NCI-H460 (cell line): Measurements from ENCODE around the gene PRKN. TPM values are rescaled to one million over a fixed set of nuclear protein-coding genes. Genes with fewer than 3 reads are reported as not detected.
A peak's percentile ranks its signal among the peaks of the same experiment; 100 is the strongest.

Source experiments
- DNase-seq: peaks from one replicate; pipeline ENCODE4 v3.0.0-alpha.2; 2016; ENCODE audit warnings: low read depth; ENCODE audit errors: extremely low read depth
- total RNA-seq: library from RNA; depleted of rRNA; stranded (reverse); fragments of >200 nt; shearing (Covaris generic); gene quantifications from 2 replicates; pipeline ENCODE4 v1.2.3, GENCODE V29; 2014

PRKN gene
- total RNA-seq, 1 experiment from 2014 or later: 20.4 TPM

DNA sequence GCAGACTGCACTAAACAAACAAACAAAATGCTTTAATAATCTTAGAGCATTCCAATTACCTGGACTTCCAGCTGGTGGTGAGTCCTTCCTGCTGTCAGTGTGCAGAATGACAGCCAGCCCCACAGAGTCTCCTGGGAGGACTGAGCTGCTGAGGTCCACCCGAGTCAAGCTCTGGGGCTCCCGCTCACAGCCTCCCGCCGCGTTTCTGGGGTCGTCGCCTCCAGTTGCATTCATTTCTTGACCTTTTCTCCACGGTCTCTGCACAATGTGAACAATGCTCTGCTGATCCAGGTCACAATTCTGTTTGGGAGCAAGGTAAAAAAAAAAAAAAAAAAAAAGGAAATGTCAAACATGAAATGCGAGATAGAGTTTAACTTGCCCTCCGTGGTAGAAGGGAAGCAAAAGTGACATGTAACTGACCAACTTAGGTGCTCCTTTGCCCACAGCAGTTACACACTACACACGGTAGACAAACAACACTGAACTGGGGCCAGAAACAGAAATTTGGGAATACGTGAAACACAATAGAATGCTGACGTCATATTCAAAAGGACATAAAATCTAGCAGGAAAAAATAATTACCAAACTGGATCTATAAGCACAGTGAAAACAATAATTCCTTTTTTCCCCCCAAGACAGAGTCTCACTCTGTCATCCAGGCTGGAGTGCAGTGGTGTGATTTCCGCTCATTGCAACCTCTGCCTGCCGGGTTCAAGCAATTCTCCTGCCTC lies 464.9 kb downstream of the PRKN start:
- no peak for DNase-seq

DNA sequence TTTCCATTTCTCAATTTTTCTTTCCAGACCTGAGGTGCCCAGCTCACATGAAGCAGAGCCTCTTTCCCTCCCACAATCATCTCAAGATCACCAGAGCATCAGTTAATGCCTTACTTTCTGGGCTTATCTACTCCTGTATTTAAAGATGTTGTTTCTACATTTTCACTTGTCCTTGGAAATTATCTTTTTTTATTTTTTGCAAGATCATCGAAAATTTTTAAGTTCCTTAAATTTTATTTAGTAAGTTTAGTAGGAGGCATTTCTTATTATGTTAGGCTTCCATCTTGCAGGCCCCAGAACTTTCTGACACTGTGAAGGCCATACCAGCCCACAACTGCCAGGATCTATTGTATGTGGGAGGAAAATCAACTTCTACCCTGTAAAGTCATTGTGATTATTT lies 466.0 kb downstream of the PRKN start:
- no peak for DNase-seq

DNA sequence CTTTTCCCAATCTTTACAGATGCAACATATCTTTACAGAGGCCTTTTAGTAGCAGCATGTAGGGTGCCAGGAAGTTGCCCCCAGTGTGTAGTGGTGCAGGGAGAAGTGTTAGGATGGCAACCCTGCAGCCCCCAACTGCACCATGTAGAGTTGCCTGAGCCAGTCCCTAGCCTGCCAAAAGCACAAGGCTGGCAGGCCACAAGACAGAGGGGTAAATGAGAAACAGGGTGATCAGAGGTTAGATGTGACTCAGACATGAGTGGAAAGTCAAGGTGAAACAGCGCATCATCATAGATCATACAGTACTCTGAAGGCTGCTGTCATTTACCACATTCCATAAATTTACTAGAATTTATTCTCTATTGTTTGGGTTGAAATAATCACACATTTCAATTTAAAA lies 467.5 kb downstream of the PRKN start:
- DNase-seq: no peak

DNA sequence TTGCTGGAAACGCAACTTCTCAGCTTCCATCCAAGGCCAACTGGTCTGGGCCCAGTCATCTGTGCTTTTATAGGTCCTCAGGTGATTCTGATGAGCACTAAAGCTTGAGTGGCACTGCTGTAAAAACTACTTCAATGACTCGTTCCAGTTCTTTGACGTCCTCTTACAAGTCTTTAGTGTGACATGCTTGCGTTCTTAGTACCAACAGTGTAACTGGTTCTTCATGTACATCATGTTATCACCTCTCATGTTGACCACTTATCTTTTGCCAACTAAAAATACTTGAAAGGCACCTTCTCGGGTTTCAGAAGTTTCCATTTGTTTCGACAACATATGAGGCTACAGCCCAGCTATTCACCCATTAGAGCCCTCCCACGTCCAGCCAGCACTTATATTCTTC lies 468.9 kb downstream of the PRKN start:
- no peak for DNase-seq

DNA sequence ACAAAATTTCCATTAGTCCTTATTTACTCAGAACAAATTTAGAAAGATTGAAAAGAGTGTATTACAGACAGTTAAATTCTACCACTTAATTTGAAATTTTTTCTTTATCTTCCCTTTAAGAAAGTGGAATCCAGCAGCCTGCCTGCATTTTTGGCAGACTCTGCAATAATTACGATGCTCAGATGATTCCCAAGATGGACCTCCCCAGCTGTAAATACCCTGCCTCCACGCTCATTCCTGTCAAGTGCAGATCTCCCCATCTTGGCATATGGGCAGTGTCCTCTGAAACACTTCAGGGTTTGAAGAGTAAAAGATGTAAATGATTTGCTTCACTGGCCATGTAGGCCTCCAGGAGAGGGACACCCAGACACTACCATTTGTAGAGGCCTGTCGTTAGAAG lies 471.2 kb downstream of the PRKN start:
- DNase-seq: no peak

DNA sequence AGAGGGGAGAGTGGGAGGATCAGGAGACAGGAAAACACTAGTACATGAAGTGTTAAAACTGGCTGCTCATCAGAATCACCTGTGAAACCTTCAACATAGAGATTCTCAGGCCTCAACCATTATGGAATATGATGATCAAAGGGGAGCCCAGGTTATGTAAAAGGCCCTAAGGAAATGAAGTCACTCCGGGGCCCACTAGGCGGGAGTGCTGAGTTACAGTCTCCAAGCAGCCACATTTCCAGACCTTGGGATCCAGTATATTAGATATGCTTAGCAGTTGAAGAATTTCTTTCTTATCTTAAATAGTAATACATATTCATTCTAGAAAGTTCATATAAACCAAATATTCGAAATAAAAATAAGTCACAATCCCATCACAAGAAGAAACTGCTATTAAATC lies 476.3 kb downstream of the PRKN start:
- no peak for DNase-seq

DNA sequence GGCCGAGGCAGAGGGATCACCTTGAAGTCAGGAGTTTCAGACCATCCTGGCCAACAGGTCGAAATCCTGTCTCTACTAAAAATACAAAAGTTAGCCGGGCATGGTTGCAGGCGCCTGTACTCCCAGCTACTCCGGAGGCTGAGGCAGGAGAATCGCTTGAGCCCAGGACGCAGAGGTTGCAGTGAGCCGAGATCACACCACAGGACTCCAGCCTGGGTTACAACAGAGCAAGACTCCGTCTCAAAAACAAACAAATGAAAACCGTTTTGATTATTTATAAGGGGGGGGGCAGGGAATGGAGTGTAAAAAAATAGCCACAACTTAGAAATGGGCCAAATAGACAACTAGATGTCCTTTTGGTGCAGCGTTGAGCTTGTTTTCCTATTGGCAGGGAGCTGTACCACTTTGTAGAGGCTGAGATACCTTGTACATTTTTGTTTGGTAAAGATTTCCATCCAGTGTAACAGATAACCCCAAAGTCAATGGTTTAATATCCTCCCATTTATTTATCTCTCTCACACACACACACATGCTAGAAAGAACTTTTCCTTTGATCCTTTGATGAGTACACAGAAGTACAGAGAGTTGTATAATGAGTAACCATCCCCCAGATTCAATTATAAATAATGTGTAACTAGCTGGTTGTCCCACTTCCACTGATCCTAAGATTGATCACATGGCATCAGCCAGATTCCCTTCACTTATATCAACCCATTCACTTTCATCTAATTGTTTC lies 477.5 kb downstream of the PRKN start:
- DNase-seq: no peak

DNA sequence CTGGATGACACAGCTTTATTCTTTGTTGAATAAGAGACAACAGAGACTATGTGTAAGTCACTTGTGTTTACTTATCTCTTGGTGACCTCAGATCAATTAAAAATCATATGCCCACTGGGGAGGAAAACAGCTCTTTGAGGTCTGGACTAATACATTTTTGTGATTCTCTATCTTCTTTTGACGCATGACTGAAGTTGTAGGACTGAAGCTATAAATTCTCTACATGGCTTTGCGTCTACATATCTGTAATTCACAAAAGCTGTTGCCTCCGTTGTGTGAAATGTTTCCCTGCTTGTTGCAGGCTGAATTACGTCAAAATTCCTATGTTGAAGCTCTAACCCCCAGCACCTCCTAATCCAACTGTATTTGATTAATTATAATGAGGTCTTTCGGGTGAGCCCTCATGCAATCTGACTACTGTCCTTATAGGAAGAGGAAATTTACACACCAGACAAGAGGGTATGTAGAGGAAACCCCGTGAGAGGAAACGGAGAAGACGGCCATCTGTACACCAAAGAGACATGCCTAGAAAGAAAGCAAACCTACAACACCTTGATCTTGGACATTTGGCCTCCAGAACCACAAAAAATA lies 481.6 kb downstream of the PRKN start:
- DNase-seq: peak; percentile 95

DNA sequence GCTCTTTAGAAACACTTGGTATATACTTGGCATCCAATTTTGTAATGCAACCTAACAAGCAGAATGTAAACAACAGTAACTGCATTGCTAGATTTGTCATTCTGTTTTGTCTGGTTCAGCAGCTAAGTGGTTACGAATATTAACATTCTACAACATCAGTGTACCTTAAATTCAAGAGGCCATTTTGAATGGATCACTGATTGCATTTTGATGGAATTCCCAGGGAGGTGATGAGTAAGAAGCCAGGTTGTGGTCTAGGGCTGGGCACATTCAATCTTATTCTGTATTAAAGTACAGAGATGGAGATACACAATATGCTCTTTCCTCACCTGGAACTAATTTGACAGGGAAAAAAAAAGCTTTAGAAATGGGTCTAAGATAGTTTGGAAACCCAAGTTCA lies 483.5 kb downstream of the PRKN start:
- no peak for DNase-seq

DNA sequence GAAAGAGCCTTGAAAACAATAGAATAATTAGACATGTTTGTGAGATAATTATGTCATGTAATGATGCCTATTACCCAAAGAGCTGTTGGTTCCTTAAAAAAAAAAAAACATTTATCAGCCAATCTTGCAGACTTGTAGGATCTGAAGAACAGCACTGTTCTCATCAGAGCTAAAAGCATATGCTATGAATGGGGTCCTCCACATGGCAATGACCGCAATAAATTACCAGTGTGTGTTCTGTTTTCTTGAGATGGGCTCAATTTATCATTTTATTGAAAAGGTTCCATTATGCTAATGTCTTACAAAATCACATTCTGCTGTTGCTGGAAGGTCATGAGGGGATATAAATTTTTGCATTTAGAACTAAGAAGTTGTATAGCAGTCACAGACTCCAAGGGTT lies 484.7 kb downstream of the PRKN start:
- DNase-seq: no peak

DNA sequence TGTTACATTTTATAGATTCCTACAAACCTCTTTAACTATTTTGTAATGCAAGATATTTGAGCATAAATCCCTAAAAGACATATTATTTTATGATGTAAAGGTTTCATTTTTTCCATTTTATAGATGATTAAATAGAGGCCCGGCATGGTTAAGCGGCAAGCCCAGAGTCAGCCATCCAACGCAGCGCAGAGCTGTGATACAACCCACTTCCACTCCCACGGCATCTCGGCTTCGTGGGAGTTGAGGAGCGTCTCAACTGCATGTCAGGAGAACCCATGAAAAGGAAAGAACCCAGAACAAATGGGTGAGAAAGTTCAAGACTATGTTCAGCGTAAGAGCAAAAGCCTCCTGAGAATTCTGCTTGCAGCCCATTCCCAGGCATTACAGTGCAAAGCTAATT lies 488.2 kb downstream of the PRKN start:
- DNase-seq: no peak

DNA sequence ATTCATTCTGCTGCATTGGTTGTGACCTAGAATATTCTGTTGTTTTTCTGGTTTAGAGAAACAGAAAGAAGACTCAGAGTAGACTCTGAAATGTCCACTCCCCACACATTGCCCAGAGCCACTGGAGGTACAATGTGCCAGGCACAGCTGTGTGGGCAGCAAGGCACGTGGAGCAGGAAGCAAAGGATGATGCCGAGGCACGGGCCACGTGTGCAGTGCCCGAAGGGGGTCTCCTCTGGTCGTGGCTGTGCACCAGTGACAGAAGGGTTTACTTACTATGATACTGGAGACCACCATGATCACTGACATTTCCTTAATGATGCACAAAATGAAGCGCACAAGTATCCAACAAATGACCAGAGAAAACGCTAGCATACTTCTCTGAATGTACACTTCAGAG lies 488.9 kb downstream of the PRKN start:
- no peak for DNase-seq

DNA sequence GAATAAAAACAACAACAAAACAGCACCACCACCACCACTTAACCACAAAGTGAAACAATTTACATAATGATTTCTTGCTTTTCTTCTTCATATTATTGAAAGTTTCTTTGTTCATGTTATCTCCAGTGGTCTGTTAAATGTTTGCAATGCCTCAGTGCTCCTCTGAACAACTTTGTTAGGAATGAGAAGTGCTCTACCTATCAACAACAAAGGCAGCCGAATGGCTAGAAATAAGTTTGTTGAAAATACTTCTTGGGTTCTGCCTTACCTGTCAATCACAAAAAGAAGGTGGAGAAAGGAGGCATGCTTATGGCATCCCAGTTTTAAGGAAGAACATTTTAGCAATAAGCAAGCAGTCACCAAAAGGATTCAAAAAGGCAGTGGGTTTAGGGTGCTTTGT lies 490.2 kb downstream of the PRKN start:
- DNase-seq: no peak

DNA sequence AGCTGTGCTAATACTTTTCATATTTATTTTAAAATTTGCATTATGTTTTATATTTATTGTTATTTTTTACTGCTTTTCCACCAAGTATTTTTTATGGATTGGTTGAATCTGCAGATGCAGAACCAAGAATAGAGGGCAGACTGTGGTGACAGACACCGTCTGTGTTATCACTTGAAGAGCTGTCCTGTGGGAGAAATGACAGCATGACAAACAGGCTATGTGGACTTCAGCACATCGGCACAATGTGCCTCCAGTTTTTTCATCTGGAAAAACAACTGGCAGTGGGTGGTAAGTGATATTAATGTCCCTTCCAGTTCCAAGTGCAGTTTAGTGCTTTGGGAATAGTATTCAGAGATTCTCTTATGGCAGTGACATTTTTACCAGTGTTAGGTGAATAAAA lies 492.9 kb downstream of the PRKN start:
- no peak for DNase-seq

DNA sequence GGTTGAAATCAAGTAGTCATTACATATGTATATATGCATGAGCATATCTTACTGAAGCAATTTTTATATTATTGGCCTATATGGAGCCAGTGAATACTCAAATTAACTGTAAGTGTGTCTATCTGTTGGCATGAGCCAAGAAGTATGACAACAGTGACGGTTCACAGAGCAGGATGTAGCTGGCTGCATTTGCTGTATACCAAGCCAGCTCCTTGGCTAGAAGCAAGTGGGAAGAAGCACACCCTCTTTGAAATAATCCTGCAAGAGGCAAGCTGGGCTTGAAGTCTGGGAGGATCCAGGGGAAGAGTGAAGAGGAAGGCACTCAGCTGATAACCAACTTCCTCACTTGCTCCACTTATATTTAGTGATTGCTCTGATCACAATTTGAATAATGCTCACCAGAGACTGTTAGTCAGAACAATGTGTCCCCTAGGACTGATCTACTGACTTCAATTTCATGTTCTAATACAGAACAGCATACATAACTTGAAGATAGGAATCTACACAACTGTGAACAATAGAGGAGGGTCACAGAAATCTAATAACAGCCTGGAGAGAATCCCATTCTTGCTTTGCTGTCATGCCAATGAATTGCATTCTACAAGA lies 497.3 kb downstream of the PRKN start:
- no peak for DNase-seq

DNA sequence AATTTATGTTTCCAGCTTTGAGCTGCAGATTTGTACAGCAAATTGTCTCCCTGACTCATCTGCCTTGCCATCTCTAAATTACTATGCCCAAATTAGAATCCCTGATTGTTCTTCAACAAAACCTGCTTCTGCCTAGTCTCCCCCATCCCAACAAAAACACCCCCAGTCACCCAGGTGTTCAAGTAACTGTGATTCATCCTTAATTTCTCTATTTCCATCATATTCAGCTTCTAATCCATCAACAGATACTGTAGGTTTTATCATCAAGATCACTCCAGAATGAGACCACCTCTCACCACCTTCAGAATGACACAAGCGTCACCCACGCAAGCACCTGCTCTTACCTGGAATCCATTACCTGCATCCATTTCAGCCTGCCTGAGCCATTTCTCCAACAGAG lies 498.5 kb downstream of the PRKN start:
- DNase-seq: no peak

DNA sequence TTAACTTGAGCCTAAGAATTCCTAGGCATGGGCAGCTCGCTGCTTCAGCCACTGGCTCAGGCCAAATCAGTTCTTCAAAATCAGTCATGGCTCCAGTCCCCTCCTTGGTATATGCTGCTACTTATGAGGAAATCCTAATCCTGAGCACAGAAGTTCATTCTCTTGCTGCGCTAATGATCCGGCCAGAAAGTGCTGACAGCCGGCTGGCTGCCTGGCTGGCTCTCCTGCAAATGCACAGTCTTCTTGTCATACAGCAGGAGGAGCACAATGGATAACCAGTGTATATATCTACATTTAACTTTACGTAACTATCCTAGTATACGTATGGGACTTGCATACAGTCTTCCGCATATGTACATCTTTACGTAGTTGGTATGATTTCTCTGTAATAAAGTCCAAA lies 500.8 kb downstream of the PRKN start:
- DNase-seq: no peak

DNA sequence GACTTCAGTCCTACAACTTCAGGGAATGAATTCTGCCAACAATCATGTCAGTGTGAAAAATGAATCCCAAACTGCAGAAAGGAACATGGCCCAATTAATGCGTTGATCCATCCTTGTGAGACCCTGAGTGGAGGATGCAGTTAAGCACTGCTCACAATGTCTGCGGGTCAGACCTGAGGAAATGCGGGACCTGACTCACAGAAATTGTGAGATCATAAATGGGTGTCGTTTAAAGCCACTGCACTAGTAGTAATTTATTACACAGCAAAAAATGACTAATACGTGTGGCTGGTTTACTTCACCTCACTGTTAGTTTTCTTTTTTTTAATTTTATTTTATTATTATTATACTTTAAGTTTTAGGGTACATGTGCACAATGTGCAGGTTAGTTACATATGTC lies 505.0 kb downstream of the PRKN start:
- DNase-seq: no peak

DNA sequence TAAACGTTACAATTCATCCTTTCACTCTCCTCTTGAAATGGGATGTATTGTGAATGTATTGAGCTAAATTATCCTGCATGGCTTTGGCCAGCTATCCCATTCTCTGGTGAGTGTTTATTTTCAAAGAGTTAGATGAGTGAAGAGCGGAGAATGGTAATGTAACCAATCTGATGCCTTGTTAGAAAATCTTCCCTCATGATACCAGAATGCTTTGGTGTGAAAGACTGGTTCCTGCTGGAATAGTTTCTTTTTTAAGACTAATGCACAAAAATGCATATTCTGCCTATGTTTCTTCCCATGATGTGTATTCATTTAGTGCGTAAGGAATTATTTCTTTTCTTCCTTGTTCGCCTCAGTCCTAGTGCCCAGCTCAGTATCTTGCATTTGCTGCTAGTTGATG lies 506.7 kb downstream of the PRKN start:
- no peak for DNase-seq

DNA sequence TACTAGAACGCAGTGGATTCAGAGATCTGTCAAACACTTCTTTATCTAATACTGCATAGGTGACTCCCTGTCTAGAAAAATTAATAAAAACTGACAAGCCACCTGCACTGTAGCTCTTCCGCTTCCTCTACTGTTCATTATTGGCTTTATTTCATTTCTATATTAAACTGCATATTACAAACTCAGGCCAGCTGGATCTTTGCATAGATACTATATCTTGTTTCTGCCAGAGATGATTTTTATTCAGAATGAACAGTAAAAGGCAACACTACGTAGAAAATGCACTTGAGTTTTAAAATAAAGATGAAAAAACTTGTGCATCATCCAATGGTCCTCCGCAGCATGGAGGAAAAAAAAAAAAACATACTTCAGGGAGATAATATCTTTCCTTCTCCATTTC lies 508.3 kb downstream of the PRKN start:
- no peak for DNase-seq

DNA sequence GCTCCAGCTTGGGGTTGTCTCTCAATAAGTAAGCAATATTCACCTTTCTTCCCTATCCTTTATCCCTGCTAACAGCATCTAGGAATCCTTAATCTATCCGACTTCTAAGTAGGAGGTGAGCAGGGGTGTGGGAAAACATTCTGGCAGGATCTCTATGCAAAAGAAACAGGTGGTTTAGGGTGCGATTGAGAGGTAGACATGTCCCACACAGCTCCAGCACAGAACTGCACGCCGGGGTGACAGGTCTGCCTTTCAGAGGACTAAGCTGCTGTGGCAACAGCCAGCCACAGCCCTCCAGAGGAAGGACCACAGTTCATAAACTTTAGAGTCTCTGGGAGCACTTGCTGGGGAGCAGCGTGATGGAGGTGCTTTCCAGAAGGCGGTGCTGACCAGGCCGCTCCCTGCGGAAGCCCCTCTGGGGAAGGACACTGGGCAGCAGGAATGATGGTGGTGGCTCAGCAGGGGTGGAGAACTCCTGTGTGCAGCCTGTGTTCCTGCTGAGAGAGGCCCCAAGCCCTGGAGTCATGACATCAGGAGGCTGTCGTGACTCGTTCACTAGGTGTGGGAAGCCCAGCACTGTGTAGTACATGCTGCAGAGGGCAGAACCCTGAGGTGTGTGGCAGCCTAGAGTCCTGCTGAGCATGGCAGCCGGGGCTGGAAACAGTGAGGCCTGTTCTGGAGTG lies 509.6 kb downstream of the PRKN start:
- no peak for DNase-seq
